ENCODE data around the gene FOXC1.

- TF ChIP-seq EZH2phosphoT487 (IDR thresholded peaks at IDR 0.05; ENCODE audit: low read depth, severe bottlenecking, unreplicated experiment) (no peak), CTCF (IDR thresholded peaks at IDR 0.05; ENCODE audit: poor library complexity) (no peak)
These were observed 11.3 kb upstream of the FOXC1 start for GRCh38 chr6:1598433-1598832.

Measured in hepatocyte (in vitro differentiated cells).